Panc1 (cell line): Measurements from ENCODE around the gene FILIP1.
A peak's percentile ranks its signal among the peaks of the same experiment; 100 is the strongest.

ENCODE experiments used
- POLR2AphosphoS5 ChIP-seq: IDR thresholded peaks from 2 replicates; pipeline ENCODE4 v1.6.1; 2012; ENCODE audit warnings: mild to moderate bottlenecking, low read depth, low read length, moderate library complexity
- TCF7L2 ChIP-seq: IDR thresholded peaks from 2 replicates; pipeline ENCODE4 v1.6.1; 2011; ENCODE audit warnings: mild to moderate bottlenecking, low read depth, low read length, inconsistent platforms
- TF ChIP-seq, protein P1 (sequence below): fragments of 450-650 bp; IDR thresholded peaks from 2 replicates; pipeline ENCODE4 v1.5.1; 2017; ENCODE audit warnings: mild to moderate bottlenecking

GRCh38 chr6:75526502-75527127, 33.0 kb upstream of the FILIP1 start:
- TF ChIP-seq, protein P1, sequence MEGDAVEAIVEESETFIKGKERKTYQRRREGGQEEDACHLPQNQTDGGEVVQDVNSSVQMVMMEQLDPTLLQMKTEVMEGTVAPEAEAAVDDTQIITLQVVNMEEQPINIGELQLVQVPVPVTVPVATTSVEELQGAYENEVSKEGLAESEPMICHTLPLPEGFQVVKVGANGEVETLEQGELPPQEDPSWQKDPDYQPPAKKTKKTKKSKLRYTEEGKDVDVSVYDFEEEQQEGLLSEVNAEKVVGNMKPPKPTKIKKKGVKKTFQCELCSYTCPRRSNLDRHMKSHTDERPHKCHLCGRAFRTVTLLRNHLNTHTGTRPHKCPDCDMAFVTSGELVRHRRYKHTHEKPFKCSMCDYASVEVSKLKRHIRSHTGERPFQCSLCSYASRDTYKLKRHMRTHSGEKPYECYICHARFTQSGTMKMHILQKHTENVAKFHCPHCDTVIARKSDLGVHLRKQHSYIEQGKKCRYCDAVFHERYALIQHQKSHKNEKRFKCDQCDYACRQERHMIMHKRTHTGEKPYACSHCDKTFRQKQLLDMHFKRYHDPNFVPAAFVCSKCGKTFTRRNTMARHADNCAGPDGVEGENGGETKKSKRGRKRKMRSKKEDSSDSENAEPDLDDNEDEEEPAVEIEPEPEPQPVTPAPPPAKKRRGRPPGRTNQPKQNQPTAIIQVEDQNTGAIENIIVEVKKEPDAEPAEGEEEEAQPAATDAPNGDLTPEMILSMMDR, result peak; percentile 71; the same call in 1 of the 2 replicates
- TF ChIP-seq TCF7L2 (no peak), POLR2AphosphoS5 (no peak)
